ENCODE measurements around the gene AP5B1. TPM values are rescaled to one million over a fixed set of nuclear protein-coding genes. Genes with fewer than 3 reads are reported as not detected.
"Not testable (repeated sequence)": the region's sequence is repeated elsewhere in the genome, so short reads cannot be mapped to it uniquely, and the experiment has no call there.

The AP5B1 gene
- total RNA-seq, 1 experiment from 2014 or later: 9.4 TPM

DNA sequence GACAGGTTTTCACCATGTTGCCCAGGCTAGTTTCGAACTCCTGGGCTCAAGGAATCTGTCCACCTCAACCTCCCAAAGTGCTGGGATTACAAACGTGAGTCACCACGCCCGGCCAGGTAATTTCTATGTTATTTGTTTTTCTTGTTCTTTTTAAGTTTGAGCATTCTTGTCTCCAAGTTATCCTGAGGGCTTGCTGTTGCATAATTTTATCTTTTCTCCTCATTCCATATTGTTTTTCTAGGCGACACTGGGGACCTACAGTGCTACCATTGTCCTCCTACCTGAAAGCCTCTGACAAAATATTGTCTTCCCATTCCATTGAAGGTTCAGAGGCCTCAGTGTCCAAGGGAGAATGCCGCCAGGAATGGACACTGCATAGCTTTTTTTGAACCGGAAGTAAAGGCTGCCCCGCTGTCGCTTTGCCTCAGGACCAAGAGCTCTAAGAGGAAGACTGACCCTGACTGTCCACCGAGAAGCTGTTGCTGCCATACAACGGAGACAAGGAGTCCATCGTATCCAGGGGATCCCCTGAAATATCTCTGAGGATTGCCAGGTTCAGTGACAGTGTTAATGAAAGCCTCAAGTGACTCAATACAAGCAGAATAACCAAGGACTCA lies 9.7 kb downstream of the AP5B1 start:
- peaks cover 4% of the 10 kb centered on the region; the same call in 1 of the 2 replicates for H3K27me3 Mint-ChIP-seq (ENCODE audit: low read depth)
- Histone ChIP-seq H2BK5ac (ENCODE audit: insufficient read length, low read length) (no peak overlapping the region), H2AFZ (ENCODE audit: low read length) (no peak overlapping the region), H3K14ac (ENCODE audit: insufficient read depth, low read length) (no peak overlapping the region), H2AK5ac (ENCODE audit: insufficient read length, low read length) (no peak overlapping the region), H3K9ac (ENCODE audit: extremely low read depth, insufficient read length, low read length) (no peak overlapping the region), H4K5ac (ENCODE audit: insufficient read length, low read depth, low read length) (no peak overlapping the region), H4K8ac (replicated peaks; ENCODE audit: insufficient read length, low read depth, low read length) (no peak overlapping the region), H3K4me1 (ENCODE audit: insufficient read depth, low read length) (no peaks in the 10 kb centered on the region), H3K9me3 (ENCODE audit: control insufficient read depth, low read depth, low read length) (no peaks in the 10 kb centered on the region), H3K27me3 (ENCODE audit: insufficient read depth, low read length) (no peaks in the 10 kb centered on the region), H3K27ac (ENCODE audit: insufficient read length, low read depth, low read length) (no peak overlapping the region), H3K56ac (ENCODE audit: insufficient read length, low read depth, low read length) (no peak overlapping the region), H3K4ac (ENCODE audit: low read depth, low read length) (no peak overlapping the region), H4K20me1 (ENCODE audit: control insufficient read depth, insufficient read depth, insufficient read length) (no peaks in the 10 kb centered on the region), H3K23me2 (ENCODE audit: insufficient read length, low read depth, low read length, poor library complexity, severe bottlenecking) (no peaks in the 10 kb centered on the region), H3K18ac (ENCODE audit: insufficient read length, low read depth, low read length) (no peak overlapping the region), H3K79me2 (ENCODE audit: insufficient read depth, low read length) (no peaks in the 10 kb centered on the region), H2BK12ac (ENCODE audit: insufficient read length, low read depth, low read length) (no peak overlapping the region), H3K23ac (ENCODE audit: insufficient read length, low read depth, low read length) (no peak overlapping the region), H3K4me2 (ENCODE audit: insufficient read depth, insufficient read length, low read length) (no peak overlapping the region), H3K79me1 (ENCODE audit: insufficient read depth, low read depth, low read length, poor library complexity, severe bottlenecking) (no peaks in the 10 kb centered on the region), H2BK120ac (ENCODE audit: low read depth, low read length, poor library complexity, severe bottlenecking) (no peak overlapping the region), H2BK15ac (ENCODE audit: low read depth, low read length) (no peak overlapping the region), H3T11ph (ENCODE audit: low read length) (no peak overlapping the region), H2BK20ac (ENCODE audit: low read depth, low read length, poor library complexity, severe bottlenecking) (no peak overlapping the region), H4K91ac (ENCODE audit: insufficient read length, low read depth, low read length) (no peak overlapping the region)
- TF ChIP-seq, protein P1, sequence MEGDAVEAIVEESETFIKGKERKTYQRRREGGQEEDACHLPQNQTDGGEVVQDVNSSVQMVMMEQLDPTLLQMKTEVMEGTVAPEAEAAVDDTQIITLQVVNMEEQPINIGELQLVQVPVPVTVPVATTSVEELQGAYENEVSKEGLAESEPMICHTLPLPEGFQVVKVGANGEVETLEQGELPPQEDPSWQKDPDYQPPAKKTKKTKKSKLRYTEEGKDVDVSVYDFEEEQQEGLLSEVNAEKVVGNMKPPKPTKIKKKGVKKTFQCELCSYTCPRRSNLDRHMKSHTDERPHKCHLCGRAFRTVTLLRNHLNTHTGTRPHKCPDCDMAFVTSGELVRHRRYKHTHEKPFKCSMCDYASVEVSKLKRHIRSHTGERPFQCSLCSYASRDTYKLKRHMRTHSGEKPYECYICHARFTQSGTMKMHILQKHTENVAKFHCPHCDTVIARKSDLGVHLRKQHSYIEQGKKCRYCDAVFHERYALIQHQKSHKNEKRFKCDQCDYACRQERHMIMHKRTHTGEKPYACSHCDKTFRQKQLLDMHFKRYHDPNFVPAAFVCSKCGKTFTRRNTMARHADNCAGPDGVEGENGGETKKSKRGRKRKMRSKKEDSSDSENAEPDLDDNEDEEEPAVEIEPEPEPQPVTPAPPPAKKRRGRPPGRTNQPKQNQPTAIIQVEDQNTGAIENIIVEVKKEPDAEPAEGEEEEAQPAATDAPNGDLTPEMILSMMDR (conservative IDR thresholded peaks at IDR 0.05): no peak
- peaks cover 0 to 6% (median 0%) of the 10 kb centered on the region in 3 experiments; a peak in 3 of 7 replicates for H3K36me3 Mint-ChIP-seq (ENCODE audit: insufficient read depth in 1 of 3, low read depth in 3 of 3)
- no peak for DNase-seq
- H3K4me3 Mint-ChIP-seq: no peak overlapping the region
- H3K9me3 Mint-ChIP-seq: peaks cover 3 to 7% of the 10 kb centered on the region in 2 experiments; a peak in 4 of 5 replicates
- WGBS (ENCODE audit: extremely low coverage, insufficient read length, low lambda C conversion rate): no CpG with 5 or more reads among the region's 12 CpGs
- no peak overlapping the region for H3K27ac Mint-ChIP-seq
- no peaks in the 10 kb centered on the region for H3K4me1 Mint-ChIP-seq

DNA sequence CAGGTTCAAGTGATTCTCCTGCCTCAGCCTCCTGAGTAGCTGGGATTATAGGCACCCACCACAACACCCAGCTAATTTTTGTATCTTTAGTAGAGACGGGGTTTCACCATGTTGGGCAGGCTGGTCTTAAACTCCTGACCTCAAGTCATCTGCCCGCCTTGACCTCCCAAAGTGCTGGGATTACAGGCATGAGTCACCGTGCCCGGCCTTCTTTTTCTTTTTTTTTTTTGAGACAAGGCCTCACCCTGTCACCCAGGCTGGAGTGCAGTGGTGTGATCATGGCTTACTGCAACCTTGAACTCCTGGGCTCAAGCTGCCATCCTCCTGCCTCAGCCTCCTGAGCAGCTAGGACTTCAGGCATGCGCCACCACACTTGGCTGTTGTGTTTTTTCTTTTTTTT lies 13.0 kb downstream of the AP5B1 start:
- H3K36me3 Mint-ChIP-seq (ENCODE audit: insufficient read depth in 1 of 3, low read depth in 3 of 3); H3K9me3 ChIP-seq (ENCODE audit: control insufficient read depth, low read depth, low read length); H2BK12ac ChIP-seq (ENCODE audit: insufficient read length, low read depth, low read length); H3T11ph ChIP-seq (ENCODE audit: low read length); H3K18ac ChIP-seq (ENCODE audit: insufficient read length, low read depth, low read length); H3K14ac ChIP-seq (ENCODE audit: insufficient read depth, low read length); H2AK5ac ChIP-seq (ENCODE audit: insufficient read length, low read length); H3K4me1 ChIP-seq (ENCODE audit: insufficient read depth, low read length); H3K79me1 ChIP-seq (ENCODE audit: insufficient read depth, low read depth, low read length, poor library complexity, severe bottlenecking); H3K9ac ChIP-seq (ENCODE audit: extremely low read depth, insufficient read length, low read length); H3K27ac ChIP-seq (ENCODE audit: insufficient read length, low read depth, low read length); H3K4me2 ChIP-seq (ENCODE audit: insufficient read depth, insufficient read length, low read length); H3K27me3 ChIP-seq (ENCODE audit: insufficient read depth, low read length); H3K4me1 Mint-ChIP-seq; DNase-seq; H3K27me3 Mint-ChIP-seq (ENCODE audit: low read depth); H4K8ac ChIP-seq (replicated peaks; ENCODE audit: insufficient read length, low read depth, low read length); H3K79me2 ChIP-seq (ENCODE audit: insufficient read depth, low read length); H3K4me3 Mint-ChIP-seq; H2AFZ ChIP-seq (ENCODE audit: low read length); H4K91ac ChIP-seq (ENCODE audit: insufficient read length, low read depth, low read length); H3K27ac Mint-ChIP-seq; H4K5ac ChIP-seq (ENCODE audit: insufficient read length, low read depth, low read length); H2BK20ac ChIP-seq (ENCODE audit: low read depth, low read length, poor library complexity, severe bottlenecking); H3K4ac ChIP-seq (ENCODE audit: low read depth, low read length); H3K23me2 ChIP-seq (ENCODE audit: insufficient read length, low read depth, low read length, poor library complexity, severe bottlenecking); H2BK5ac ChIP-seq (ENCODE audit: insufficient read length, low read length); H2BK15ac ChIP-seq (ENCODE audit: low read depth, low read length); H3K23ac ChIP-seq (ENCODE audit: insufficient read length, low read depth, low read length); H4K20me1 ChIP-seq (ENCODE audit: control insufficient read depth, insufficient read depth, insufficient read length); H2BK120ac ChIP-seq (ENCODE audit: low read depth, low read length, poor library complexity, severe bottlenecking); H3K56ac ChIP-seq (ENCODE audit: insufficient read length, low read depth, low read length): not testable (repeated sequence)
- H3K9me3 Mint-ChIP-seq: peaks cover 6 to 20% of the 10 kb centered on the region in 2 experiments
- no CpG with 5 or more reads among the region's 5 CpGs for WGBS (ENCODE audit: extremely low coverage, insufficient read length, low lambda C conversion rate)
